Activated T-helper 1 cell treated with Interleukin-2 at 50 U/mL for 16 hours (primary cell): ENCODE data around the gene CPNE6.
"Not testable (repeated sequence)": the region's sequence is repeated elsewhere in the genome, so short reads cannot be mapped to it uniquely, and the experiment has no call there.

Experiments
- DNase-seq: peaks from one replicate; pipeline ENCODE4 v3.0.0-alpha.2; 2020; ENCODE audit warnings: low read depth

Gene CPNE6

DNA sequence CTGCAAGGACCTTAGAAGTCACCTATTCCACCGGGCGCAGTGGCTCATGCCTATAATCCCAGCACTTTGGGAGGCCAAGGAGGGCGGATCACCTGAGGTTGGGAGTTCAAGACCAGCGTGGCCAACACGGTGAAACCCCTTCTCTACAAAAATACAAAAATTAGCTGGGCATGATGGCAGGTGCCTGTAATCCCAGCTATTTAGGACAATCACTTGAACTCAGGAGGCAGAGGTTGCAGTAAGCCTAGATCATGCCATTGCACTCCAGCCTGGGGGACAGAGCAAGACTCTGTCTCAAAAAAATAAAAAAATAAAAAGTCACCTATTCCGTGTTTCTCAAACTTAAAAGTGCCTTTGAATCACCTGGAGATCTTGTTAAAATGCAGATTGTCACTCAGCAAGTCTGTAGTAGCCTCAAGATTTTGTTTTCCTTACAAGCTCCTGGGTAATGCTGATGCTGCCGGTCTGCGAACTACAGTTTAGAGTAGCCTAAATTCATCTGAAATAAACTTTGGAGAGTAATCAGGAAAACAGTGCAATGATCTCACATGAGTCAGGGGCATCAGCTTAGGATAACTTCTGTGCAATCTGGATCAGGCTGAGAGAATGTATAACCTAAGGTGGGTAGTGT lies 34.4 kb downstream of the CPNE6 start:
- DNase-seq, result not testable (repeated sequence)

DNA sequence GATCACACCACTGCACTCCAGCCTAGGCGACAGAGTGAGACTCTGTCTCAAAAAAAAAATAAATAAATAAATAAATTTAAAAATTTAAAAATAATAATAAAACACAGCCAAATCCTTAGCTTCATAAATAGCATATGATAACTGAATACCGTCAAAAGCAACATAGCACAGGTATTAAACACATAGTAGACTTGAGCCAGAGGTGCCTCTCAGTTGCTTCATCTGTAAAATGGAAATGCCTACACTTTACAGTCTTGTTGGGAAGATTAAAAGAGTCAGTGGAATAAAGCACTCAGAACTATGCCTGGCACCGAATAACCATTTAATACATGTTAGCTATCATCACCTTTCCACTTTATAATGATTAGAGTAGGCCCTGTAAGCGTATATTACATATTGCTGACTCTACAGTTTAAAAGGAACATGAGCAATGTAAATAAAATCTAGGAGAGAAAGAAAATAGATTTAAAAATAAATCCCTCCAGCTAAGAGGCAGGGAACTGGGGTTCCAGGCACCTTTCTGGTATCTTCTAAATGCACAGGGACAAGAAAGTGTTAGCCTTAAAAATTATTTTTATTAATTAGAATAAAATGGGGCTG lies 35.4 kb downstream of the CPNE6 start:
- DNase-seq, result no peak

DNA sequence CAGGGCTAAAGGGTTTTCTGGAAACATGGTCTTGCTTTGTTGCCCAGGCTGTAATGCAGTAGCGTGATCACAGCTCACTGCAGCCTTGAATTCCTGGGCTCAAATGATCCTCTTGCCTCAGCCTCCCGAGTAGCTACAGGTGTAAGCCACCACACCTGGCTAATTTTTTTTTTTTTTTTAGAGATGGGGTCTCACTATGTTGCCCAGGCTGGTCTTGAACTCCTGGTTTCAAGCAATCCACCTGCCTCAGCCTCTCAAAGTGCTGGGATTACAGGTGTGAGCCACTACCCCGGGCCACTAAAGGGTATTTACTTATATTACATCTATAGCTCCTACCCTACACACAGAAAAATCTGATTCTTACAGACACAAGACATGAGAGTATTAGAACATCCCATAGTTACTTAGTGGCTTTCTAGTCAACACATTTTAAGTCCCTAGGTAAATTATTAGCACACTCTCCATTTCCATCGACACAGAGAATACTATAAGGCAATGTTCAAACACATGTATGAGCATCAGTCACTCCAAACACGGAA lies 37.0 kb downstream of the CPNE6 start:
- DNase-seq, result no peak

DNA sequence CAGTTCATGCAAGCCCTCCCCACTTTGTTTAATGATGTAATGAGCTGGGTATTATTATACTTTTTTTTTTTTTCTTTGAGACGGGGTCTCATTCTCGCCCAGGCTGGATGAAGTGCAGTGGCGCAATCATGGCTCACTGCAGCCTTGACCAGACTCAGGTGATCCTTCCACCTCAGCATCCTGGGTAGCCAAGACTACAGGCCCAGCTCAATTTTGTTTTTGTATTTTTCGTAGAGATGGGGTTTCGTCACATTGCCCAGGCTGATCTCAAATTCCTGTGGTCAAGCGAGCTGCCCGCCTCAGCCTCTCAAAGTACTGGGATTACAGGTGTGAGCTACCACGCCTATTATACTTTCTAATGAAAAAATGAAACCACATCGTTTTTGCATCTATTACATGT lies 38.7 kb downstream of the CPNE6 start:
- no peak for DNase-seq

DNA sequence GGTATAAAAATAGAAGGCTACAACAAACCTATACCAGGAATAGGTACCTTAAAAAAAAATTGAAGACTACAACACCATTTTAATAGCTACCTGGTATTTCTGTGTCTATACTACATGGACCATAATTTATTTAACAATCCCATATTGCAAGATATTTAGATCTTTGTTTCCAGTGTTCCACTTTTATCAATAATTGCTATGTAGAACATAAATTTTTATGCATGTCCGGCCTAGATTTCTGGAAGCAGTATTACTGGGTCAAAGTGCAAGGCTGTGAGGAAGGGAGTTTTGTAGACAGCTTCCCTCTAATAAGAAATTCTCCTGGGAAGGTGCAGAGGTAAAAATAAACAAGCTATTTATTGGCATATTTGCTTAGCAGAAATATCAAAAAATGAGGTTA lies 39.2 kb downstream of the CPNE6 start:
- no peak for DNase-seq

DNA sequence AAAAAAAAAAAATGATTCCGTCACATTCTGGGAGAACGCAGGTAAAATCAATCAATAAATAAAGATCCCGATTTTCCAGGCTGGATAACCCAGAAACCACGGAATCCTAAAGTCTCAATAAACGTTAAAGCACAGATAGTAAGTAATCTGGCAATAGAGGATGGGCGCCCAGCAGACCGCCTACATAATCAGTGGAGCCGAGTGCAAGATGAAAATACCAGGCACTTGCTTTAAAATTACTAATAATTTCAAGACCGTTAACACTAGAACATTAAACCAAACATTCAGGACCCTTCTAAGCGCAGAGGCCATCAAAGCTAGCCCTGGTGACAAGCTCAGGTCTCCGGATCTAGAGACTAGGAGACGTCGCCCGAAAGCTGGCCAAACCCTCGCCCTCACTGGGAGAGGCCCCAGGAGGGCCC lies 42.0 kb downstream of the CPNE6 start:
- no peak for DNase-seq

DNA sequence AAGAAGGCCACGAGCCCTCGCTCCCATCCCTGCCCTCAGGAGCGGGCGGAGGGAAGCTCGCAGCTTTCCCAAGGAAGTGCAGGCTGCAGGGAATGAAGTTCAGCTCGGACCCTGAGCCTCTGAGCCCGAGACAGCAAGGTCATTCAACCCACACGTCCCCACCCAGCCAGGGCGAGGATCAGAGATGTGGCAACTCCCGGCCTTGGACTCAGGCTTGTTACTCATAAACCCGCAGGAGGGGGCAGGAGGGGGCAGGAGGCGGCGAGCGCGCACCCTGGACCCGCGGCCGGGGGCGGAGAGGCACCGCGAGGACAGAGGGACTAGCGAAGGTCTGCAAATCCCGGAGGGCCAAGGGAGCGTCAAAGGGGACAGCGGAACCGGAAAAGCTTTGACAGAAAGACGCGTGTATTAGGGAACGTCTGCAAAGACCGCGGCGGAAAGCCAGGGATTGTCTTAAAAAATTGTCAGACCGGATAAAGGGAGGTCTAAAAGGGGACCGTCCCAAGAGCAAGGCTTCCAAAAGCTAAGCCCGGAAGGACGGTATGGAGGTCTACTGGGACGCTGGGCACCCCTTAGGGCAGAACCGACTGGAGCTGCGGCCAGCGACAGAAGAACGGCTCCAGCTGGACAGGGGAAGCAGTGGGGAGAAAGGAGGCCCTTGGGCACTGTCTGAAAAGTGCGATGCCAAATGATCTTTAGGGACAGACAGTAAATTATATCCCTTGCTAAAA lies 42.6 kb downstream of the CPNE6 start:
- peak; percentile 60 for DNase-seq

DNA sequence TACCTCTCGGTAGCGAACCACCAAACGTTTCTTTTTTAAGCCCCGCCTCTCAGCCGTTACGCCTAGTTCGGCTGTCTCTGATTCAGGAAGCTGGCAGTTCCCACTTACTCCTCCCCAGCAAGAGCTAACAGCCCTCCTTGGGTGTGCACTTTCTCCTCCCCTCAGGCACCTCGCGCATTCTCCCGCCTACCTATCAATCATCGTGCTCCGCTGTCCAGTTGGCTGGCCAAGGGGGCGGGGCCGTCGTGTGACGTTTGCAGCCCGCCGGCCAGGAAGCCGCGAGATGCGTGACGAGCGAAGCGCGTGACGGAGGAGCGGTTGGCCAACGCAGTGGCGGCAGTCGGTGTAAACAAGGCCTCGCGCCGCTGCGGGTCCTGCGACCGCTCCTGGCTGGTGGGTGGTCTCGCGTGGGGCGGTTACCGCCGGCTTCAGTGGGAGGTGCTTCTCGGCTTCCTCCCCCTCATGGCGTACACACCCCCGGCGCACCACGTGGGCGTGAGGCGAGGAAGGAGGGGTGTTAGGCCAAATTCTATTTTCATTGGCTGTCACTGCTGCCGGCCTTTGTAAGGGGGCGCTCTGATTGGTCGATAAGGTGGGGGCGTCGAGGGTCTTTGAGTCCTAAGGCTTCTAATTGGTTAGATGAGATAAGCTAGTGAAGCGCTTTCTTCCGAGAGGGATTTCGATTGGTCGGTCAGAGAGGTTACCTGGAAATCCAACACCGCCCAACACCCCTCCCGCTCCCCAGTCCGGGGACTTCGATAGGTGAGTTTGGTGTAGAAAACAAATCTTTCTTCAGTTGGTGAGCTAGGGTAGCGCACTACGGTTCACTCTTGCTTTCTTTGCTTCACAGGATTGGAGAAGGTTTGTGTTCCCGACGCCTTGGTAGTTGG lies 43.4 kb downstream of the CPNE6 start, which contains the start of the genes DCAF11 and NRL:
Gene DCAF11 (plus strand): TSS at position 246 of the 890 bp plus-strand sequence. CDS start 818 bp downstream, outside the sequence.
Gene NRL (minus strand): TSS at position 418 of the 890 bp plus-strand sequence. CDS start 32,101 bp downstream, outside the sequence.
- DNase-seq, result peak; percentile 97

DNA sequence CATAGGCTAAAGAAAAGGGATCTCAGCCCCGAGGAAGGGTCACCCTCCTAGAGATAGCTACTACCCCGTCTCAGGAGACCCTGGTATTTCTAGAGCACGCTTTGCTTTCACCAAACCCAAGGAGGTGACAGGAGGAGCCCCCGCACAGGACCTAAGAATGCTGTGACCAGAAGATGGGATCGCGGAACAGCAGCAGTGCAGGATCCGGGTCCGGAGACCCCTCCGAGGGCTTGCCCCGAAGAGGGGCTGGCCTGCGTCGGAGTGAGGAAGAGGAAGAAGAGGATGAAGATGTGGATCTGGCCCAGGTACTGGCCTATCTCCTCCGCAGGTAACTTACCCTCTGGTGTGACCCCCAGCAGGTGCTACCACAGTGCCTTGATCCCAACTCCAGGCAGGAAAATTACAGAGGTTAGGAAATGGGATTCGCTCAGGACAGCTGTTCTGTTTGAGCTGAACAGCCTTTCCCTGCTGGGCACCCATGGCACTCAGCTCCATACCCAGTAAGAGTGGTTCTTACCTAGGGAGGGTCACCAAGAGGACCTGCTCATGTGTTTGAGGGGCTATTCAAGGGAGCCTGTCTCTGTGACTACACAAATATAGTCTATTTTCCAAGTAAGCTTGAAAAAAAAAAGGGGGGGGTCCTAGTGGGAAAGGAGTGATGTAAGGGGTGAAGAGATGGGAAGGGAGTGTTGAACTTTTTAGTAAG lies 44.2 kb downstream of the CPNE6 start:
- no peak for DNase-seq

DNA sequence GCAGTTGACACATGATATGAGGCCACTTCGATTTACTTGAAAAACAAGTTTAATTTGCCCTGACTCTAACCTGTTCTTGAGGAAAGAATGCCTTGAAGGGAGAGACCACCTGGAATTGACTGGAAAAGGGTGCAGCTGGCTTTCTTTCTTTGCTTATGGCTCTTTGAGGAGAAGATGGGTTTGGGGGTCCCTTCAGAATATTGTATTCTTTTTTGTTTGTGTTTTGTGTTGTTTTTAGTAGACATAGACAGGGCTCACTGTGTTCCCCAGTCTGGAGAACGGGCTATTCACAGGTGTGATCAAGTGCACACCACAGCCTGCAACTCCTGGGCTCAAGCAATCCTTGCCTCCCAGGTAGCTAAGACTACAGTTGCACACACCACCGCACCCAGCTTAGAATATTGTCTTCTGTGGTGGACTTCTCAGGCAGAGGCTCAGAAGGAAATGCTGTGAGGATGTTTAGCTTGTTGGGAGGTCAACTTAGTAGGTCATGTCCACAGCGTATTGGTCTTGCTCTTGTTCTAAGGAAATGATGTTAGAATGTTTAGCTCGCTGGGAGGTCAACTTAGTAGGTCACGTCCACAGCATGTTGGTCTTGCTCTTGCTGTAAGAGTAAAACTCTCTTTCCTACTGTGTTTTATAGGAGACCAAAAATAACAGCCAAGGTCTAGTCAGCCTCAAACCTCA lies 44.9 kb downstream of the CPNE6 start:
- DNase-seq, result no peak

DNA sequence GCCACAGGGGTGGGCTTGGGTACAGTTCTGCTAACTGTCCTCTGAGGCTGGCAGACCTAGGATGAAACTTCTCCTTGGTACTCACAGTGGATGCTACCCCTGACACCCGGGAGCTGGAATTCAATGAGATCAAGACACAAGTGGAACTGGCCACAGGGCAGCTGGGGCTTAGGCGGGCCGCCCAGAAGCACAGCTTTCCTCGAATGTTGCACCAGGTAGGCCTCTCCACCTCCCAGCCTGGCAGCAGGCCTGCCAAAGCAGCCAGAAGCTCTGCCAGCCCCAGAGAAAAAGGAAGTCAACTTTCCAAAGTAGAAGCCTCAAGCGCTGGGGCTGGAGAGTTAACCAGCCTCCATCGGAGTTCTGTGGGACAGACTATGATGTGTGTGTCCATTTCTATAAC lies 45.8 kb downstream of the CPNE6 start:
- DNase-seq, result no peak

DNA sequence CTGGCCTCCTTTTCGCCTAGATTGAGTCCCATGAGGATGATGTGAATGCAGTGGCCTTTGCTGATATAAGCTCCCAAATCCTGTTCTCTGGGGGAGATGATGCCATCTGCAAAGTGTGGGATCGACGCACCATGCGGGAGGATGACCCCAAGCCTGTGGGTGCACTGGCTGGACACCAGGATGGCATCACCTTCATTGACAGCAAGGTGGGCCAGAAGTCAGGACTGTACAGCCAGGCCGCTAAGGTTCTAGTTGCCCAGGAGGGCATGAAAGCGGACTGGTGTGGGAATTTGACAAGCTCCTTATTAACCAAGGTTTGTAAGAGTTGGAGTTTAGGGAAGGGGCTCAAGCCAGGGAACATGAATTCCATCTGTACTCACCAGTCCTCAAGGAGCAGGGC lies 48.3 kb downstream of the CPNE6 start:
- DNase-seq, result no peak

DNA sequence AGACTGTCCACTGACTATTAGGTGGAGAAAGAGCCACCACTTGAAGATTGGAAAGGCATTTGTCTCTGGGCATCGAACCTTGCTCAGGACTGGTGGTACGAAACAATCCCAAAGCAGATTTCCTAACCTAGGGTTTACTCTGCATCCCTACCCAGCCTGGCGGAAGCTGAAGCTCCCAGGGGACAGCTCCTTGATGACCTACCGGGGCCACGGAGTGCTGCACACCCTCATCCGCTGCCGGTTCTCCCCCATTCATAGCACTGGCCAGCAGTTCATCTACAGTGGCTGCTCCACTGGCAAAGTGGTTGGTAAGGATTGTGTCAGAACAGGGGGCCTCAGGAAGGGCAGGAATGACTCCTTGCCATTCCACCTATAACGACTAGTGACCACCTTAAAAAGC lies 49.8 kb downstream of the CPNE6 start:
- DNase-seq, result no peak

DNA sequence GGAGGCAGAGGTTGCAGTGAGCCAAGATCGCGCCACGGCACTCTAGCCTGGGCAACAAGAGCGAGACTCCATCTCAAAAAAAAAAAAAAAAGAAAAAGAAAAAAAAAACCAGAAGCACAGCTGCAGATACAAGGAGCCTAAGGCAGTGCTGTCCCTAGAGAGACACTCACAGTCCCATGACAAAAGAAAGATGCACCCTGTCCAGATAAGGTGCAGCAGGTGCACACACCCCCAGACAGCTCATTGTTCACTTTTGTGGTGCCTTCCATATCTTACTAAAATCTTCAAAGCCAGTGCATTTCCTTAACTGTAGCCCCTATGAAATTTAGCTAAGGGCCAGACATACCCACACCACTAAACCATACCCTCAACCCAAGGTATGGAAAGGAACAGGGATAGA lies 51.1 kb downstream of the CPNE6 start:
- DNase-seq, result no peak

DNA sequence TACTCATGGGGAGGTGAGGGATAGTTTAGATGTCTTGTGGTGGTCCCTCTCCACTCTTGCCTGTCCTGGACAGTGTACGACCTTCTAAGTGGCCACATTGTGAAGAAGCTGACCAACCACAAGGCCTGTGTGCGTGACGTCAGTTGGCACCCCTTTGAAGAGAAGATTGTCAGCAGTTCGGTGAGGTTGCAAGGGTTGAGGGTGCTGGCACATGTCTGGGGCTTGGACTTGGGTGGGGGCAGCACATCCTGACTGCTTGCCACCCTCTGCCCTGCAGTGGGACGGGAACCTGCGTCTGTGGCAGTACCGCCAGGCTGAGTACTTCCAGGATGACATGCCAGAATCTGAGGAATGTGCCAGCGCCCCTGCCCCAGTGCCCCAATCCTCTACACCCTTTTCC lies 51.5 kb downstream of the CPNE6 start:
- no peak for DNase-seq

DNA sequence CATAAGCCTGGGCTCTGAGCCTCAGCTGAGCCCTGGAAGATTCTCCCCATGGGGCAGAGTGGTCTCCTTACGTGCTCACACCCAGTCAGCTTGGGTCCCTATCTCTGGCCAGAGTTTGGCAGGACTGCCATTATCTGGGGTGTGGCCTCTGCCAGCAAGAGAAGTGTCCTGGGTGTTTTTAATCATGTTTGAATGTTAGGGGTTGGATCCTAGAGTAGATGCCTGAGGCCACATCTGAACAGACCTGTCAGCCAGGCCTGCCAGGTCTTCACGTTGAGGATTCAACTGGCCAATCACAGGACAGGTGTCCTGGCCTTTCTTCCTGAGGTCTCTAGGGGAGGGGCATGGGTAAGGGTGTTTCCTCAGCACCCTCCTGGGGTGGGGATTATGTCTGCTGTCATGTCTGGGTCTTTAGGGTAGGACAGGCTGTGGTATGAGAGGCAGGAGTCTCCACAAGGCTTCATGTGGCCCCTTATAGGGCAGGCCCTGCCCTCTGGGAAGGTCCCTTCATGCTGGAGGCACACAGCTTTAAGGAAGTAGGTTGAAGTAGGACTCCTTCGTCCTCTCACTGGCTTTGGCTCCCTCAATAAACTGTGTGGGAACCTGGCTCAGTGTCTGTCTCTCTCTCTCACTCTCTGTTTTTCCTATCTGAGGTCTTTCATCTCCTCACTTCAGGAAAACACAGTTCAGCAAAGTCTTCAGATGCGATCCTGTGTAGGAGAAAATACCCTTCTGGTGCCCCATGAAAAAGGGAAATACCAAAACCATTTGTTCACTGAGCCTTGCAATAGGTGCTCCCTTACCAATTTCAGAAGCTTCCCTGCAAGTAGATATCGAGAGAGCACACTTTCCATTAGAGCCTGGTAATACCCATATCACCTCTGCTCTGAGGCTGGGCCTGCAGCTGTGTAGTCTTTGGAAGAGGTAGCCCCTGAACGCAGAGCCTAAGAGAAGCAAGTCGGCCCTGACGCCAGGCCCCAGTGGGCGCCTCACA lies 52.4 kb downstream of the CPNE6 start:
- DNase-seq, result no peak

DNA sequence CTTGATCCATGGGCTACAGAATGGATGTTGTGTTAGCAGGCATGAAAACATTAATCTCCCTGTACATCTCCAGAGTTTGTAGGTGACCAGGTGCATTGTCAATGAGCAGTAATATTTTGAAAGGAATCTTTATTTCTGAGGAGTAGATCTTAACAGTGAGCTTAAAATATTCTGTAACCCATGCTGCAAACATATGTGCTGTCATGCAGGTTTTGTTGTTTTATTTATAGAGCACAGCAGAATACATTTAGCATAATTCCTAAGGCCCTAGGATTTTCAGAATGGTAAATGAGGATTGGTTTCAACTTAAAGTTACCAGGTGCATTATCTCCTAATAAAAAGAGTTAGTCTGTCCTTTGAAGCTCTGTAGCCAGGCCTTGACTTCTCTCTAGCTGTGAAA lies 55.6 kb downstream of the CPNE6 start:
- no peak for DNase-seq

DNA sequence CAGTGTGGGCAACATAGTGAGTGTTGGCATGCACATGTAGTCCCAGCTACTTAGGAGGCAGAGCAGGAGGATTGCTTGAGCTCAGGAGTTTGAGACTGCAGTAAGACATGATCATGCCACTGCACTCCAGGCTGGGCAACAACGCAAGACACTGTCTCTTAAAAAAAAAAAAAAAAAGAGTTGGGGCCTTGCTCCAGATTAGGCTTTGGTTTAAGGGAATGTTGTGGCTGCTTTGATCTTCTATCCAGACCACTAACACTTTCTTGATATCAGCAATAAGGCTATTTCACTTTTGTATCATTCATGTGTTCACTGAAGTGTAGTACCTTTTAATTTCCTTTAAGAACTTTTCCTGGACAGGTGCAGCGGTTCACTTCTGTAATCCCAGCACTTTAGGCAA lies 56.3 kb downstream of the CPNE6 start:
- no peak for DNase-seq
